IMR-90 (cell line): ENCODE measurements around the gene OR2B3. TPM values are rescaled to one million over a fixed set of nuclear protein-coding genes. Genes with fewer than 3 reads are reported as not detected.

Experiments
- ATAC-seq: fragments of 200-7000 bp; cut with Tn5 transposase; 2 replicates; pipeline ENCODE4 v1.9.1; 2020; ENCODE audit warnings: low read depth, mild to moderate bottlenecking, moderate library complexity
- BruUV-seq: library from RNA; stranded (reverse); fragments of 400-500 nt; replicated peaks from 2 replicates; lab custom pipeline; 2021; lab: Mats Ljungman, UMichigan
- CTCF ChIA-PET: fragments of 300-600 bp; formaldehyde crosslinking; extraction: SDS; loops from one replicate; lab custom pipeline; 2021; ENCODE audit warnings: antibody characterized with exemption; lab: Yijun Ruan, JAX
- POLR2A ChIA-PET: fragments of 300-600 bp; sonication (Branson Sonifier 250); formaldehyde crosslinking; loops from one replicate; lab custom pipeline; 2022; ENCODE audit warnings: antibody characterized with exemption; ENCODE audit not compliant: unreplicated experiment; lab: Charles Lee
- DNase-seq: peaks from one replicate; pipeline ENCODE4 v3.0.0; 2013
- H2AFZ ChIP-seq: replicated peaks from 2 replicates; pipeline ENCODE3; 2013; ENCODE audit warnings: low read length, mild to moderate bottlenecking; ENCODE audit not compliant: poor library complexity
- H2AK5ac ChIP-seq: 2 replicates; pipeline ENCODE4 v1.6.1; 2013; ENCODE audit warnings: low read depth, low read length, inconsistent platforms
- H2AK9ac ChIP-seq: replicated peaks from 2 replicates; pipeline ENCODE3; 2013; ENCODE audit warnings: mild to moderate bottlenecking, low read depth, low read length, moderate library complexity; ENCODE audit not compliant: poor library complexity
- H2BK120ac ChIP-seq: 2 replicates; pipeline ENCODE4 v1.6.1; 2013; ENCODE audit warnings: low read depth, low read length, inconsistent platforms
- H2BK15ac ChIP-seq: 3 replicates; pipeline ENCODE4 v1.6.1; 2013; ENCODE audit warnings: low read depth, low read length, inconsistent platforms
- H2BK20ac ChIP-seq: 2 replicates; pipeline ENCODE4 v1.6.1; 2013; ENCODE audit warnings: low read depth, mild to moderate bottlenecking, inconsistent platforms, low read length, moderate library complexity
- H2BK5ac ChIP-seq: 2 replicates; pipeline ENCODE4 v1.6.1; 2013; ENCODE audit warnings: mild to moderate bottlenecking, low read depth, low read length, inconsistent platforms; ENCODE audit not compliant: poor library complexity, severe bottlenecking
- H3K14ac ChIP-seq: replicated peaks from 2 replicates; pipeline ENCODE4 v1.6.1; 2013; ENCODE audit warnings: low read depth, low read length, inconsistent platforms
- H3K18ac ChIP-seq: 2 replicates; pipeline ENCODE4 v1.6.1; 2013; ENCODE audit warnings: low read depth, low read length, control low read depth
- H3K23ac ChIP-seq: 2 replicates; pipeline ENCODE4 v1.6.1; 2013; ENCODE audit warnings: low read depth, low read length, inconsistent platforms
- H3K27ac ChIP-seq: 2 replicates; pipeline ENCODE4 v1.5.1; 2013; ENCODE audit warnings: mild to moderate bottlenecking, control low read depth, low read length; ENCODE audit not compliant: insufficient read depth
- H3K27me3 ChIP-seq: 2 replicates; pipeline ENCODE4 v1.6.1; 2013; ENCODE audit warnings: low read length; ENCODE audit not compliant: control insufficient read depth, insufficient read depth
- H3K36me3 ChIP-seq: 2 replicates; pipeline ENCODE4 v1.6.1; 2013; ENCODE audit warnings: low read length, mixed read lengths; ENCODE audit not compliant: control insufficient read depth, insufficient read depth
- H3K4ac ChIP-seq: 2 replicates; pipeline ENCODE4 v1.6.1; 2013; ENCODE audit warnings: low read depth, low read length, inconsistent platforms
- H3K4me1 ChIP-seq: 2 replicates; pipeline ENCODE4 v1.6.1; 2013; ENCODE audit warnings: low read length, mixed read lengths; ENCODE audit not compliant: control insufficient read depth, insufficient read depth
- H3K4me2 ChIP-seq: 2 replicates; pipeline ENCODE4 v1.6.1; 2013; ENCODE audit warnings: low read depth, mild to moderate bottlenecking, control low read depth, low read length, moderate library complexity
- H3K4me3 ChIP-seq: 2 replicates; pipeline ENCODE4 v1.5.1; 2013; ENCODE audit warnings: low read depth, mild to moderate bottlenecking, control low read depth, low read length, moderate library complexity; ENCODE audit not compliant: insufficient read depth
- H3K56ac ChIP-seq: 2 replicates; pipeline ENCODE4 v1.6.1; 2013; ENCODE audit warnings: low read length, inconsistent platforms; ENCODE audit not compliant: insufficient read depth; ENCODE audit errors: extremely low read depth
- H3K79me1 ChIP-seq, 2 experiments: 2 replicates each; pipeline ENCODE4 v1.6.1; 2013; ENCODE audit warnings: low read length in 2 of 2, inconsistent platforms in 1 of 2, low read depth in 1 of 2
- H3K9ac ChIP-seq: 2 replicates; pipeline ENCODE4 v1.6.1; 2013; ENCODE audit warnings: low read depth, low read length, control low read depth
- H3K9me1 ChIP-seq: 2 replicates; pipeline ENCODE4 v1.6.1; 2013; ENCODE audit warnings: low read length, inconsistent platforms; ENCODE audit not compliant: insufficient read depth
- H3K9me3 ChIP-seq: 2 replicates; pipeline ENCODE4 v1.6.1; 2013; ENCODE audit warnings: low read length; ENCODE audit not compliant: control insufficient read depth, insufficient read depth
- H4K20me1 ChIP-seq: 2 replicates; pipeline ENCODE4 v1.6.1; 2013; ENCODE audit warnings: low read length, inconsistent platforms; ENCODE audit not compliant: insufficient read depth
- H4K5ac ChIP-seq: 2 replicates; pipeline ENCODE4 v1.6.1; 2013; ENCODE audit warnings: mild to moderate bottlenecking, low read depth, low read length, control low read depth
- H4K8ac ChIP-seq, 2 experiments: 2 replicates each; pipeline ENCODE4 v1.6.1; 2013; ENCODE audit warnings: low read depth in 2 of 2, low read length in 2 of 2, control low read depth in 1 of 2, inconsistent platforms in 1 of 2
- H4K91ac ChIP-seq: 2 replicates; pipeline ENCODE4 v1.6.1; 2013; ENCODE audit warnings: low read depth, low read length, inconsistent platforms; ENCODE audit not compliant: insufficient read depth
- BHLHE40 ChIP-seq: fragments of 150-350 bp; IDR thresholded peaks from 2 replicates; pipeline ENCODE4 v1.6.1; 2016; ENCODE audit warnings: mild to moderate bottlenecking, low read depth, low read length
- CEBPB ChIP-seq: IDR thresholded peaks from 2 replicates; pipeline ENCODE4 v1.6.1; 2012; ENCODE audit warnings: low read depth, low read length, improper control_type of control experiment
- CHD1 ChIP-seq: IDR thresholded peaks from 2 replicates; pipeline ENCODE4 v1.6.1; 2012; ENCODE audit warnings: low read depth, low read length, improper control_type of control experiment
- FOS ChIP-seq: fragments of 150-350 bp; IDR thresholded peaks from 2 replicates; pipeline ENCODE4 v1.6.1; 2016; ENCODE audit warnings: low read depth, low read length
- MAFK ChIP-seq: IDR thresholded peaks from 2 replicates; pipeline ENCODE4 v1.6.1; 2012; ENCODE audit warnings: low read depth, low read length, improper control_type of control experiment
- MAZ ChIP-seq: IDR thresholded peaks from 2 replicates; pipeline ENCODE4 v1.6.1; 2012; ENCODE audit warnings: low read depth, mild to moderate bottlenecking, low read length, improper control_type of control experiment, moderate library complexity, borderline replicate concordance
- MXI1 ChIP-seq: IDR thresholded peaks from 2 replicates; pipeline ENCODE4 v1.6.1; 2012; ENCODE audit warnings: low read depth, mild to moderate bottlenecking, low read length, moderate library complexity, borderline replicate concordance
- NFE2L2 ChIP-seq: fragments of 150-350 bp; IDR thresholded peaks from 2 replicates; pipeline ENCODE4 v1.6.1; 2016; ENCODE audit warnings: low read depth, mild to moderate bottlenecking, low read length
- POLR2A ChIP-seq: IDR thresholded peaks from 2 replicates; pipeline ENCODE4 v1.6.1; 2012; ENCODE audit warnings: mild to moderate bottlenecking, low read depth, low read length
- RAD21 ChIP-seq: IDR thresholded peaks from 2 replicates; pipeline ENCODE4 v1.6.1; 2012; ENCODE audit warnings: low read length, improper control_type of control experiment
- RCOR1 ChIP-seq: IDR thresholded peaks from 2 replicates; pipeline ENCODE4 v1.6.1; 2012; ENCODE audit warnings: mild to moderate bottlenecking, low read length, improper control_type of control experiment; ENCODE audit not compliant: insufficient replicate concordance
- RFX5 ChIP-seq: IDR thresholded peaks from 2 replicates; pipeline ENCODE4 v1.8.0; 2012; ENCODE audit warnings: low read depth, mild to moderate bottlenecking, low read length, moderate library complexity
- SMC3 ChIP-seq: fragments of 150-350 bp; IDR thresholded peaks from 2 replicates; pipeline ENCODE4 v1.6.1; 2016; ENCODE audit warnings: low read depth, mild to moderate bottlenecking, antibody characterized with exemption, low read length, moderate library complexity
- WGBS, 2 experiments: methylation state at CpG; one replicate each; pipeline versions ENCODE4 v1.1.5 to v1.1.7; 2013; ENCODE audit warnings: missing lambda C conversion rate in 2 of 2; ENCODE audit not compliant: insufficient read length in 1 of 2; ENCODE audit errors: extremely low coverage in 2 of 2; 5-methylcytosine and 5-hydroxymethylcytosine counted together
- dilution Hi-C: fragments of 300-500 bp; cut with HindIII; formaldehyde crosslinking; loops from one replicate; pipeline ENCODE4 v1.14.3; 2018; ENCODE audit warnings: low sequenced_read_pairs; ENCODE audit not compliant: unreplicated experiment
- in situ Hi-C: fragments of 300-500 bp; cut with MboI; formaldehyde crosslinking; loops from 3 replicates; pipeline ENCODE4 v1.14.3; 2019; ENCODE audit warnings: low sequenced_read_pairs, inconsistent platforms, mixed read lengths
- intact Hi-C: fragments of 100-400 bp; cut with micrococcal nuclease; formaldehyde crosslinking; loops from 2 replicates; pipeline ENCODE4 v1.10.0; 2022
- polyA plus RNA-seq, 3 experiments: library from polyadenylated mRNA; depleted of rRNA; stranded (reverse); fragments of >200 nt; gene quantifications; 2 replicates each; pipeline ENCODE4 v1.2.3, GENCODE V29; 2012; ENCODE audit warnings: low replicate concordance in 1 of 3
- total RNA-seq: library from RNA; depleted of rRNA; stranded (reverse); fragments of >200 nt; gene quantifications from 2 replicates; pipeline ENCODE4 v1.2.3, GENCODE V29; 2012
- TF ChIP-seq, protein P1 (sequence below): conservative IDR thresholded peaks from 2 replicates; pipeline ENCODE4 v1.5.1; 2012; ENCODE audit warnings: mild to moderate bottlenecking, low read depth, low read length, improper control_type of control experiment
- TF ChIP-seq, protein P2 (sequence below): fragments of 150-350 bp; IDR thresholded peaks from 2 replicates; pipeline ENCODE4 v1.6.1; 2016; ENCODE audit warnings: low read depth, mild to moderate bottlenecking, low read length, moderate library complexity, borderline replicate concordance
- TF ChIP-seq, protein P3 (sequence below): fragments of 150-350 bp; IDR thresholded peaks from 2 replicates; pipeline ENCODE4 v1.6.1; 2017; ENCODE audit warnings: mild to moderate bottlenecking, antibody characterized with exemption, low read length, low read depth

OR2B3 gene
- total and polyA plus RNA-seq, 2 of the 4 experiments (the other 2 are of a cell fraction): not detected

DNA sequence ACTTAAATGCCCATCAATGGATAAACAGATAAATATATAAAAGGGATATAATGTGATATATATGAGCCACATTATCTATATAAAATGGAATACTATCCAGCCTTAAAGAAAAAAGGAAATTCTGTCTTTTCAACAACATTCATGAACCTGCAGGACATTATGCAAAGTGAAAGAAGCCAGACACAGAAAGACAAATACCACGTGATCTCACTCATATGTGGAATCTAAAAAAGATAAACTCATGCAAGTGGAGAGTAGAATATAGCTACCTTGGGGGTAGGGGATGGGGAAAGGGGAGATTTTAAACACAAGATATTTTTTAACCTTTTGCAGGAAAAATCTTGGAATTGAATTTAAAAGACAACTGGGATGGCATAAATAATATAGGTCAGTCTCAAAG is 10.7 kb upstream of the OR2B3 start:
- Histone ChIP-seq H2BK20ac (no peak overlapping the region), H3K27me3 (no peaks in the 10 kb centered on the region), H3K4me3 (no peak overlapping the region), H3K36me3 (no peaks in the 10 kb centered on the region), H3K56ac (no peak overlapping the region), H4K8ac (no peak overlapping the region), H4K91ac (no peak overlapping the region), H3K9ac (no peak overlapping the region), H3K14ac (no peak overlapping the region), H2AK9ac (no peak overlapping the region), H3K9me1 (no peaks in the 10 kb centered on the region), H2BK120ac (no peak overlapping the region), H2AFZ (no peak overlapping the region), H3K4me1 (no peaks in the 10 kb centered on the region), H3K4ac (no peak overlapping the region), H4K5ac (no peak overlapping the region), H3K79me1 (no peaks in the 10 kb centered on the region), H3K23ac (no peak overlapping the region), H2BK15ac (no peak overlapping the region), H2BK5ac (no peak overlapping the region), H4K20me1 (no peaks in the 10 kb centered on the region), H3K4me2 (no peak overlapping the region), H3K9me3 (peaks cover 5% of the 10 kb centered on the region; the same call in 1 of the 2 replicates), H3K27ac (no peak overlapping the region), H2AK5ac (no peak overlapping the region), H3K18ac (no peak overlapping the region)
- intact Hi-C loops (no loop called here), dilution Hi-C loops (no loop called here), in situ Hi-C loops (no loop called here)
- ATAC-seq (no peak), DNase-seq (no peak)
- POLR2A ChIA-PET: no interaction called here
- CTCF ChIA-PET: no interaction called here
- BruUV-seq: no TSS peak
- WGBS, 2 experiments: no CpG with 5 or more reads among the region's 1 CpG
- TF ChIP-seq BHLHE40 (no peak), SMC3 (no peak), NFE2L2 (no peak), RCOR1 (no peak), RAD21 (no peak), MAFK (no peak), RFX5 (no peak), POLR2A (no peak), MAZ (no peak), MXI1 (no peak), CHD1 (no peak), CEBPB (no peak), FOS (no peak)
- TF ChIP-seq, protein P1, sequence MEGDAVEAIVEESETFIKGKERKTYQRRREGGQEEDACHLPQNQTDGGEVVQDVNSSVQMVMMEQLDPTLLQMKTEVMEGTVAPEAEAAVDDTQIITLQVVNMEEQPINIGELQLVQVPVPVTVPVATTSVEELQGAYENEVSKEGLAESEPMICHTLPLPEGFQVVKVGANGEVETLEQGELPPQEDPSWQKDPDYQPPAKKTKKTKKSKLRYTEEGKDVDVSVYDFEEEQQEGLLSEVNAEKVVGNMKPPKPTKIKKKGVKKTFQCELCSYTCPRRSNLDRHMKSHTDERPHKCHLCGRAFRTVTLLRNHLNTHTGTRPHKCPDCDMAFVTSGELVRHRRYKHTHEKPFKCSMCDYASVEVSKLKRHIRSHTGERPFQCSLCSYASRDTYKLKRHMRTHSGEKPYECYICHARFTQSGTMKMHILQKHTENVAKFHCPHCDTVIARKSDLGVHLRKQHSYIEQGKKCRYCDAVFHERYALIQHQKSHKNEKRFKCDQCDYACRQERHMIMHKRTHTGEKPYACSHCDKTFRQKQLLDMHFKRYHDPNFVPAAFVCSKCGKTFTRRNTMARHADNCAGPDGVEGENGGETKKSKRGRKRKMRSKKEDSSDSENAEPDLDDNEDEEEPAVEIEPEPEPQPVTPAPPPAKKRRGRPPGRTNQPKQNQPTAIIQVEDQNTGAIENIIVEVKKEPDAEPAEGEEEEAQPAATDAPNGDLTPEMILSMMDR: no peak
- TF ChIP-seq, protein P2, sequence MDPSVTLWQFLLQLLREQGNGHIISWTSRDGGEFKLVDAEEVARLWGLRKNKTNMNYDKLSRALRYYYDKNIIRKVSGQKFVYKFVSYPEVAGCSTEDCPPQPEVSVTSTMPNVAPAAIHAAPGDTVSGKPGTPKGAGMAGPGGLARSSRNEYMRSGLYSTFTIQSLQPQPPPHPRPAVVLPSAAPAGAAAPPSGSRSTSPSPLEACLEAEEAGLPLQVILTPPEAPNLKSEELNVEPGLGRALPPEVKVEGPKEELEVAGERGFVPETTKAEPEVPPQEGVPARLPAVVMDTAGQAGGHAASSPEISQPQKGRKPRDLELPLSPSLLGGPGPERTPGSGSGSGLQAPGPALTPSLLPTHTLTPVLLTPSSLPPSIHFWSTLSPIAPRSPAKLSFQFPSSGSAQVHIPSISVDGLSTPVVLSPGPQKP: no peak
- TF ChIP-seq, protein P3, sequence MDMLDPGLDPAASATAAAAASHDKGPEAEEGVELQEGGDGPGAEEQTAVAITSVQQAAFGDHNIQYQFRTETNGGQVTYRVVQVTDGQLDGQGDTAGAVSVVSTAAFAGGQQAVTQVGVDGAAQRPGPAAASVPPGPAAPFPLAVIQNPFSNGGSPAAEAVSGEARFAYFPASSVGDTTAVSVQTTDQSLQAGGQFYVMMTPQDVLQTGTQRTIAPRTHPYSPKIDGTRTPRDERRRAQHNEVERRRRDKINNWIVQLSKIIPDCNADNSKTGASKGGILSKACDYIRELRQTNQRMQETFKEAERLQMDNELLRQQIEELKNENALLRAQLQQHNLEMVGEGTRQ: no peak
